ENCODE measurements around the gene FREY1.

FREY1 gene

DNA sequence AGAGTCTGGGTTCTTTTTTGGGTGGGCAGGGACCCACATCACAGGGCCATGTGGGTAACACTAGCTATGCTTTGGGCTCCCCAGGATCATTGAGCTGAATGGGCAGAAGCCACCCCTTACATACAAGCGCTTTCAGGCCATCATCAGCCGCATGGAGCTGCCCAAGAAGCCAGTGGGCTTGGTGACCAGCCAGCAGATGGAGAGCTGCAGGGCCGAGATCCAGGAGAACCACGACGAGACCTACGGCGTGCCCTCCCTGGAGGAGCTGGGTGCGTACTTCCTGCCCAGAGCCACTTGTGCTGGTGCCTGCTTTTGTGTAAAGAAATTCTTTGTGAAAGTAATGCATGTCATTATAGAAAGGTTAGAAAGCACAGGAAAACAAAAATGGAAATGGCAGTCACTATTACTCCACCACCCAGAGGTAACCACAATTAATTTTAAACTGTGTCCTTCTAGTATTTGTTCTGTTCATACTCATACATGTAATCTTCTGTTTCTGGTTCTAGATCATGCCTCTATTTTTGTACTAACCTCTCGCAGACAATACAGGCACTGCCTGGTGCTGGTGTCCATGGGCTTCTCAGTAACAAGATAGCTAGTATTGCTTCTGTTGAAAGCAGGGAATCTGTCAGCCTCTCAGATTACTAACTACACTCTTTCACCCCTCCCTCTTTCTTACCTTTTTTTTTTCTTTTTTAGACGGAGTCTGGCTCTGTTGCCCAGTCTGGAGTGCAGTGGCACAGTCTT lies 46.1 kb downstream of the FREY1 start:
- no peak for DNase-seq

DNA sequence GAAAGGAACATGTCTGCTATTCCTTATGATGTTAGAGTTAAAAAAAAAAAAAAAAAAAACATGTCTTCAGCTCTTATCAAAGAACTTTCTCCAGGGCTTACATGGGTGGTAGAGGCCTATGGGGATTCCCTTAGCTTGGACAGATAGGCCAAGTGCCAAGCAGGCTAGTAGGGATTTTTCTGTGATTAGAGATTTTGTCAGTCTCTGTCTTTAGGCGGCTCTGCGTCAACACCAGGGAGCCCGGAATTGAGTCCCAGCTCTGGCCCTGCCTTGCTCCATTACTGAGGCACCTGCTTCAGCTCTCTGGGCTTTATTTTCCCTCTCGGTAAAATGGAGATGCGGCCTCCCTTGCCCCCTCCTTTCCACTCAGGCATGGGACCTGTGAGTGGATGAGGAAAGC lies 46.7 kb downstream of the FREY1 start:
- DNase-seq = no peak

DNA sequence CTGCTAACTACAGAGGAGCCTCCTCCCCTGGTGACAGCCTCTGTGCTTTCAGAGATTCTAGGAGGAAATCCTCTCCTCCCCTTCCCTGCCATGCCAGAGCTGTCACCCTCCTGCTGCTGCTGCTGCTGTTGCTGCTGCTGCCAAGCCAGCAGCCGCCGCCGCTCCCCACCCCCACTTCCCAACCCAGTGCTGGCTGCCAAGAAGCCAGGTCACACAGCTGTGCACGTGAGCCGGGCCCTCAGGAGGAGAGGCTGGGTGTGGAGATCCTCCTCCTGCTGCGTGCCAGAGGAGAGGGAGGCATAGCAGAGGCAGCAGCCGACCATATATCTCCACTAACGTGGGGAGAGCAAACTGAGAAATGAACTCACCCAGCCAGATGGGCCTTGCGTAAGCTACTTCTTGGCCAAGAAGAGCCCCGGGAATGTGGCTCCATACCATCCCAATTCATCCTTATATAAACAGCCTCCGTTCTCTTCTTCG lies 47.4 kb downstream of the FREY1 start:
- peak; percentile 96 for DNase-seq

DNA sequence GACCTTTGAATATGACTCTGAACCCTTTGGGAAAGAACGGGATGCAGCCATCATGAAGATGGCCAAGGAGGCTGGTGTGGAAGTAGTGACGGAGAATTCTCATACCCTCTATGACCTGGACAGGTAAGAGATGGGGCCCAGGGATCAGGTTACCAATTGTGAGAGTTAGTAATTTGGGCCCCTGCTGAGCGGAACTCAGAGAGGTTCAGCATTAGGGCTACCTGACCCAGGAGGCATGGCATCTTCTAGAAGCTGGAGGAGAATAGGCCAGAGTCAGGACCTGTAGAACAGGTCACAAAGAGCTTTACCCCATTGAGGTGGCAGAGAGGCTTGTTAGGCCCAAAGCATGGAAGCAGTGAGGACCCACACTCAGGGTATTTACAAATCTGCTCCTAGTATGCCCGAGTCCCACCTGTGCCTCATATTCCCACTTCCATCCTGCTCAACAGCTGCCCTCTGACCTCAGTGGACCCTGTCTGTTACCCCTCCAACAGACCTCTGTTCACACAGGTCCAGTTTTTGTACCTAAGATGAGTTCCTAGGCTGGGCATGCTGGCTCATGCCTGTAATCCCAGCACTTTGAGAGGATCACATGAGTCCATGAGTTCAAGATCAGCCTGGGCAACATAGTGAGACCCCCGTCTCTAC lies 48.2 kb downstream of the FREY1 start:
- no peak for DNase-seq

DNA sequence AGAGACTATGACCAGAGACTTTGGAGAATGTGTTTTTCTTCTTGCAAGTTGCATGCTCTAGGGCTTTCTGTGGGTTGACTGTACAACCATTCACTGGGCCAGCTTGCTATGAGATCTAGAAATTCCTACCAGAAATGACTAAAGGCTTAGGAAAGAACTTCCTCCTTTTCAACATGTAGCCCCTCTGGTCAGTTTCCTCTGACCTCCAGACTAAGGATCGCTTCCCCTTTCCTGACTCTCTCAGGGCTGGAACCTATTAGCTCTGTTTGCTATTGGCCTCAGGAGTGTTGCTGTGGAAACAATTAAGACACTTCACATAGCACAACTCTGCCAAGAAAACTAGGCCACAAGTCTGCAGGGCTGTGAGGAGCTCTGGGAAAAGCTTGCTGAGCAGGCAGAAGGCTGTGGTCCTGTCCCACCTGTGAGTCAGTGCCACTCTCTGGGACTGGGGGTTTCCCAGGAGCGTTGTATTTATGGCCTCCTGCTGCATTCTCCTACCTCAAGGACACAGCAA lies 49.1 kb downstream of the FREY1 start:
- peak; percentile 54 for DNase-seq

Data from EL (cell line).